HUES64 (cell line): ENCODE results near the gene AQP7.

Source experiments
- H3K27ac ChIP-seq: 2 replicates; pipeline ENCODE4 v1.7.0; 2013; ENCODE audit warnings: low read depth, low read length, inconsistent platforms
- H3K27me3 ChIP-seq: 2 replicates; pipeline ENCODE4 v1.6.1; 2013; ENCODE audit warnings: mild to moderate bottlenecking, low read length; ENCODE audit not compliant: insufficient read depth
- H3K36me3 ChIP-seq: 2 replicates; pipeline ENCODE4 v1.6.1; 2013; ENCODE audit warnings: mild to moderate bottlenecking, low read length; ENCODE audit not compliant: insufficient read depth
- H3K4me1 ChIP-seq: 2 replicates; pipeline ENCODE4 v1.6.1; 2013; ENCODE audit warnings: mild to moderate bottlenecking, low read length, moderate library complexity; ENCODE audit not compliant: insufficient read depth
- H3K4me3 ChIP-seq: 2 replicates; pipeline ENCODE4 v1.5.1; 2013; ENCODE audit warnings: mild to moderate bottlenecking, low read length, moderate library complexity
- H3K9ac ChIP-seq: 2 replicates; pipeline ENCODE4 v1.6.1; 2013; ENCODE audit warnings: mild to moderate bottlenecking, low read depth, low read length
- H3K9me3 ChIP-seq: 2 replicates; pipeline ENCODE4 v1.6.1; 2013; ENCODE audit warnings: low read depth, low read length; ENCODE audit not compliant: insufficient read depth
- WGBS: fragments of 150-250, 120-280 bp; methylation state at CpG from one replicate; pipeline ENCODE4 v1.1.7; 2013; ENCODE audit warnings: missing lambda C conversion rate; 5-methylcytosine and 5-hydroxymethylcytosine counted together

The AQP7 gene

DNA sequence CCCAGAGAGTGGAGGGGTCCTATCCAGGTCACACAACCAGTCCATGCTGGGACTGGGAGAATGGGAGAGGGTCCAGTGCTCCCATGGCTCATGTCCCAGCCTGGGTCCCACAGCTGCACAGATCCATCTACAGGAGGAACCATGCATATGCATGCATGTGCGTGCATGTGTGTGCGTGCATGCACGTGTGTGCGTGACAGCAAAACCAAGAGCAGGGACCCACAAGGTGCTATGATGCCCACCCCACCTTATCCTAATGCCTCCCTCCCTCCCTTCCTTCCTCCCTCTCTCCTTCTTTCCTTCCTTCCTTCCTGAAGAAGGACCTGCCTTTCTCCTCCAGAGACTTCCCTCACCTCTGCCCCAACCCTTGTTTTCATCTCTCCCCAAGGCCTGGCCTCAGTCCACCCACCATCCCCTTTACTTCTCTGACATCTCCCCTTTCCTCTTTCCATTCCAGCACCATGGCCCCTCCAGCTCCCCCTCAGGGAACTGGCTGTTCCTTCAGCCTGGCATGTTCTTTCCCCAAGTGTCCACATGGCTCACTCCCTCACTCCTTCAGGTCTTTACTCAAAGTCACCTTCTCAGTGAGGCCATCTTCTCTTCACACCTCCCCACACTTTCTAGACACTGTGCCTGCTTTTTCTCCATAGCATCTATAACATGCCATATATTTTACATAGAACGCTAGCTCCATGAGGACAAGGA lies 21.8 kb downstream of the AQP7 start:
- H3K4me1 ChIP-seq: peaks cover 13% of the 10 kb centered on the region
- H3K4me3 ChIP-seq: no peak overlapping the region
- H3K36me3 ChIP-seq: no peaks in the 10 kb centered on the region
- WGBS: 95% methylated on average over 5 of the region's 5 CpGs
- no peak overlapping the region for H3K9ac ChIP-seq
- H3K27ac ChIP-seq: peak overlapping the region; percentile 80
- H3K9me3 ChIP-seq: no peaks in the 10 kb centered on the region
- no peaks in the 10 kb centered on the region for H3K27me3 ChIP-seq

DNA sequence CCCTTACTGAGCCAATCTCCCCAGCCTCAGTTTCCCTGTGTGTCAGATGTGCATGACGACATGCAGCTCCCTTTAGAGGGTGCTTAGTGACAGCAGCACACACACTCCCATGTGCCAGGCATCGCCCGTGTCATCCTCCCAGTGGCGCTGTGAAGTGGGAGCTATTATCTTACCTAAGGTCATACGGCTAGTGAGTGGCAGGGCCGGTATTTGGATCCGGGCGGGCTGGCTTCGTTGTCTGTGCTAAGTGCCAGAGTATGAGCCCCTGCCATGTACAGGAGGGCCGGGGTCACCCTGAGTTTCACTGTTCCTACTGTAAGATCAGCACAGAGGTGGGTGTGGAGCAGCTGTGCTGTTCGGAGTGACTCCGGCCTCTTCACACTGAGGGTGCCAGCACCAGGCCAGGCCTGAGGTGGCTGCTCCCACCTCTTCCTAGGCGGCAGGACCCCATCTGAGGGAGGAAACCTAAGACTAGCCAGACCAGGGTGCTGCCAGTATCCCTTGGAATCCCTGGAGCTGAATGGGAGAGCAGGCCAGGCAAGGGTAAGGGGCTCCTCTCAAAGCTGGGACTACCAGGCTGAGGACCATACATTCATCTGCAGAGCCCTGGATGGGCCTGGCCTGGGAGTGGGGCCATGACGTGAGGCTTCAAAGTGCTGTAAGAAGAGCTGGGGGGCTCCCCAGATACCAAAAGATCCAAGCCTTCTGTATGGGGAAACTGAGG lies 22.5 kb downstream of the AQP7 start:
- 96% methylated on average over 14 of the region's 14 CpGs for WGBS

DNA sequence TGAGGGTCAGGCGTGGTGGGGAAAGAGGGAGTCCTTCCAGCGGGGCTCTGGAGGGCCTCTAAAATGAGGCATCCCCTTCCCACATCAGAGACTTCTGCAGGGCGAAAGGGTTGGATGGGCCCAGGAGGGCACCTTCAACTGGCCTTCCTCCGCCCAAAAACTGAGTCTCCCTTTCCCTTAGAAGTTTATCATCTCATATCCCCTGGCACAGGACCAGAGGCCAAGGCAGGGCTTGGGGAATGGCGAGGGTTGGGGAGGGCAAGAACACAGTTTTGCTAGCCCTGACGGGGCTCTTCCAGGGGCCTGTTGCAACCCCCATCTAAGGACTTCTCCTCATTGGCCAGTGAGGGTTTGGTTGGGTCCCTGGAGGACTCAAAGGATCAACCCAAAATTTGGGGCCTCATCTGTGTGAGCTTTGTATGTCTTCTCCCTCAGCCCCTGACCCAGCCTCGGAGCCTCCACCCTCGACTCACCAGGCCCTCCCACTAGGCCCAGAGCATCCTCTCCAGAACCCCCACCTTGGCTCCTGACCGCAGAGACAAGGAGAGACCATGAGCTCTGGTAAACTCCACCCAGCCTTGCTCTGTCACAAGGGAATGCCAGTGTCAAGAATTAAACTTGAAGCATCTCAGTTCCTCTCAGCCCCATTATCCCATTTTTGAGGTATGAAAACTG lies 24.1 kb downstream of the AQP7 start:
- H3K9me3 ChIP-seq: no peaks in the 10 kb centered on the region
- WGBS: 92% methylated on average over 8 of the region's 9 CpGs

More for the DNA sequence above, 22.5 kb downstream of the AQP7 start:
- Histone ChIP-seq H3K4me3 (no peak overlapping the region), H3K36me3 (no peaks in the 10 kb centered on the region), H3K9ac (no peak overlapping the region), H3K27ac (no peak overlapping the region), H3K27me3 (no peaks in the 10 kb centered on the region), H3K9me3 (no peaks in the 10 kb centered on the region), H3K4me1 (peaks cover 17% of the 10 kb centered on the region)

DNA sequence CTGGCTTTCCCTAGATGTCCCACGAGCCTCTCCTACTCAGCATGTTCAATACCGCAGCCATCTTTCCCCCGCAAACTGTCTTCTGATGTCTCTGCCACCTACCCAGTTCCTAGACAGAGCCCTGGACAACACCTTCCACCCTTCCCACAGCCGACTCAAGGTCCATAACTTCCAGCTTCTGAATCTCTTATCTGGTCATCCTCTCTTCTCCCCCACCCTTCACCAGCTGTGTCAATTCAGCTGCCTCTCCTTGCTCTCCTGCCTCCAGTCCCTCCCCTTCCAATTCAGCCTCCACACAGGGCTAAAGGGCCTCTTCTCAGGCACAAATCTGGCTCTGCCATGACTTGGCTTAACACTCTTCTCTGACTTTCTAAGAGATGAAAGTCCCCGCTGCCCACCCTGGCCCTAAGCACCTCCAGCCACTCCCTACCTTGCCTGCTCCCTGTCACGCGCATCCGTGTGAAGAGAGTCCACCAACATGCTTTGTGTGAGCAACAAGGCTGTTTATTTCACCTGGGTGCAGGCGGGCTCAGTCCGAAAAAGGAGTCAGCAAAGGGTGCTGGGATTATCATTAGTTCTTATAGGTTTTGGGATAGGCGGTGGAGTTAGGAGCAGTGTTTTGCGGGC lies 25.2 kb downstream of the AQP7 start:
- 95% methylated on average over 12 of the region's 12 CpGs for WGBS
- Histone ChIP-seq H3K27ac (no peak overlapping the region), H3K4me3 (no peak overlapping the region), H3K9ac (no peak overlapping the region), H3K9me3 (no peaks in the 10 kb centered on the region), H3K27me3 (no peaks in the 10 kb centered on the region), H3K36me3 (no peaks in the 10 kb centered on the region), H3K4me1 (peaks cover 22% of the 10 kb centered on the region)

More for the DNA sequence above, 24.1 kb downstream of the AQP7 start:
- no peaks in the 10 kb centered on the region for H3K27me3 ChIP-seq
- peaks cover 22% of the 10 kb centered on the region for H3K4me1 ChIP-seq
- no peaks in the 10 kb centered on the region for H3K36me3 ChIP-seq
- H3K27ac ChIP-seq: no peak overlapping the region
- no peak overlapping the region for H3K4me3 ChIP-seq
- H3K9ac ChIP-seq: no peak overlapping the region

DNA sequence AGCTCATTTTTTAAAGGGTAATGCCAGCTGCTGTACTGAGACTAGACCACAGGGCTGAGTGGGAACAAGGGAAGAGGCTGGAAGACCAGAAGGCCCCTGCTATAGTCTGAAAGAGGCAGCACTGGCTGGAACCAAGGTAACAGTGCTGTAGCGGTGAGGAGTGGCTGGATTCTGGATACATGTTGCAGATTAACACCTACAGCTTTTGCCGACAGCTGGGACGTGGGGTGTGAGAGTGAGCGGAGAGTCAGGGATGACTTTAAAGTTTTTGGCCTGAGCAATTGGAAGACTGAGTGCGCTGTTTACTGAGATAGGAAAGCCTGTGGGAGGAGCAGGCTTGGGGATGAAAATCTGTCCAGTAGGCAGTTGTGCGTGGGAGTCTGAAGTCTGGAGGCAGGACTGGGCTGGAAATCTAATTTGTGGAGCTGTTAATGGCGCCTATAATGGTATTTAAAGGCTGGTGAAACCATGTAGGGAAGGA lies 26.5 kb downstream of the AQP7 start:
- H3K27me3 ChIP-seq: no peaks in the 10 kb centered on the region
- no peaks in the 10 kb centered on the region for H3K9me3 ChIP-seq
- H3K36me3 ChIP-seq: peaks cover 7% of the 10 kb centered on the region; the same call in 1 of the 2 replicates
- H3K27ac ChIP-seq: peak overlapping the region; percentile 10; the same call in 1 of the 2 replicates
- H3K9ac ChIP-seq: no peak overlapping the region
- peaks cover 16% of the 10 kb centered on the region for H3K4me1 ChIP-seq
- no peak overlapping the region for H3K4me3 ChIP-seq
- 92% methylated on average over 7 of the region's 7 CpGs for WGBS

DNA sequence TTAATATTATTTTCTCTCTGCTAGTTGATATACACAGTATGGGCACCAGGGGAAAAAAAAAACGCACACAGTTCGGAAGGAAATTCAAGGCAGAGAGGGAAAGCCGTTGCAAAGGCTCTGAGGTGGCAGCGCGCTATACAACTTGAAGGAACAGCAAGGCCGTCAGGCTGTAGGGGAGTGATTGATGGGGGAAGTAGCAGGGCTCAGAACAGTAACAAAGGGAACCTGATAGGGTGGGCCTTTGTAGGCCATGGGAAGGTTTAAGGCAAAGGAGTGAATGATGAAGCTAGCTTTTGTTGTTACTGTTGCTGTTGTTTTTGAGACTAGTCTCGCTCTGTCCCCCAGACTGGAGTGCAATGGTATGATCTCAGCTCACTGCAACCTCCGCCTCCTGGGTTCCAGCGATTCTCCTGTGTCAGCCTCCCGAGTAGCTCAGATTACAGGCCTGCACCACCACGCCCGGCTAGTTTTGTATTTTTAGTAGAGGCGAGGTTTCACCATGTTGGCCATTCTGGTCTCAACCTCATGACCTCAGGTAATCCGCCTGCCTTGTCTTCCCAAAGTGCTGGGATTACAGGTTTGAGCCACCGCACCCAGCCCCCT lies 27.0 kb downstream of the AQP7 start:
- no peaks in the 10 kb centered on the region for H3K9me3 ChIP-seq
- peaks cover 13% of the 10 kb centered on the region; the same call in 1 of the 2 replicates for H3K4me1 ChIP-seq
- H3K9ac ChIP-seq: peak overlapping the region; percentile 69
- WGBS: 51% methylated on average over 15 of the region's 15 CpGs
- peak overlapping the region; percentile 35 for H3K4me3 ChIP-seq
- peaks cover 12% of the 10 kb centered on the region for H3K36me3 ChIP-seq
- H3K27me3 ChIP-seq: no peaks in the 10 kb centered on the region
- peak overlapping the region; percentile 53 for H3K27ac ChIP-seq

DNA sequence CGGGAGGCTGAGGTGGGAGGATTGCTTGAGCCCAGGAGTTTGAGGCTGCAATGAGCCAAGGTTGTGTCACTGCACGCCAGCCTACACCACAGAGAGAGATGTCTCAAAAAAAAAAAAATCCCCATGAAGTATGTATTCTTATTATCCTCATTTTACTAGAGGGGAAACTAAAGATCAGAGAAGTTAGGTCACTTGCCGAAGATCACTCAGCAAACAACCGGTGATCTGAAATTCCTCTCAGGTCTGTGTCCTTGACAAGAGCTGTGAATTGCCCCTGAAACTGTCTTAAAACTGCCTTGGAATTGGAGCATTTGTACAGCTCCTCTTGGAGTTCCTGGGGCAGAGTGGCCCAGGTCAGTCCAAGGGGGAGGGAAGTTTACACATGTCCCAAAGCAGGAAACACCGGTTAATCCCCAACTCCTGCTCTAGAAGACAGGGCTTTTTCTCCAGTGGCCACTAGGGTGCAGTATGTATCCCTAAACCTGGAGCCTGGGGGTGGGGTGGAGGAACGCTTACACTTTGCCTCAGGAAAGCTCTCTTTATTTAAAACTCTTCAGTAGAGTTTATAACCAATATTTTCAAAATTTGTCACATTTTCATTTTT lies 27.6 kb downstream of the AQP7 start:
- H3K9me3 ChIP-seq: no peaks in the 10 kb centered on the region
- H3K27ac ChIP-seq: peak overlapping the region; percentile 53; the same call in 1 of the 2 replicates
- peaks cover 19% of the 10 kb centered on the region for H3K36me3 ChIP-seq
- no peaks in the 10 kb centered on the region for H3K27me3 ChIP-seq
- peak overlapping the region; percentile 69; the same call in 1 of the 2 replicates for H3K9ac ChIP-seq
- WGBS: 70% methylated on average over 4 of the region's 6 CpGs
- peak overlapping the region; percentile 35 for H3K4me3 ChIP-seq
- peaks cover 13% of the 10 kb centered on the region; the same call in 1 of the 2 replicates for H3K4me1 ChIP-seq

DNA sequence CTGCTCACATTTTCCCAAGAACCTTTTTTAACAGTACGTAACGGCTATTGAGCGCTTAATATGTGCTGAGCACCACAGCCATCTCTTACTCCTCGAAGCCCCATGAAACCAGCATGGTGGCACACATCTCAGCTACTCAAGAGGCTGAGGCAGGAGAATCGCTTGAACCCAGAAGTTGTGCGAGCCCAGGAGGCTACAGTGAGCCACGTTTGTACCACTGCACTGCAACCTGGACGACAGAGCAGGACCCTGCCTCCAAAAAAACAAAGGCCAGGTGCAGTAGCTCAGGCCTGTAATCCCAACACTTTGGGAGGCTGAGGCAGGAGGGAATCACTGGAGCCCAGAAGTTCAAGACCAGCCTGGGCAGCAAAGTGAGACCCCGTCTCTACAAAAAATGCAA lies 28.2 kb downstream of the AQP7 start:
- Histone ChIP-seq H3K4me3 (no peak overlapping the region), H3K27ac (no peak overlapping the region), H3K9me3 (no peaks in the 10 kb centered on the region), H3K4me1 (peaks cover 13% of the 10 kb centered on the region; the same call in 1 of the 2 replicates), H3K9ac (no peak overlapping the region), H3K27me3 (no peaks in the 10 kb centered on the region), H3K36me3 (peaks cover 23% of the 10 kb centered on the region)
- 89% methylated on average over 9 of the region's 9 CpGs for WGBS

DNA sequence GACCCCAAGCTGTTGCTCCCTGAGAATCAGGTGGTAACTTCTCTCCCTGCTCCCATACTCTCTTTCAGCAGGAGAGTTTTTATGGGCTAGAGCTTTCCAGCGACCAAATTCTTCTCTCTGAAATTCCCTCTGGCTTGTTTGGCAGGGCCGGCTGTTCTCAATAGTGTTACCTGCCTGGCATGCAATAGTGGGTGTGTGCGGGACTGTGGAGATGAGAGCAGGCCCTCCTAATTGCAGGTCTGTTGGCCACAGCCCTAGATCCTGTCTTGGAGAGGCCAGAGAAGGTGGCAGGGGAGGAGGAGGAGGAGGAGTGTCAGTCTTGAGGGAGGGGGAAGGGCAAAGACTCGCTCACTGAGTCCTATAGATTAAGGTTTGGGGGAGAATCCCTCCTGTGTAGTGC lies 29.5 kb downstream of the AQP7 start:
- no peak overlapping the region for H3K9ac ChIP-seq
- H3K36me3 ChIP-seq: peaks cover 31% of the 10 kb centered on the region
- H3K4me1 ChIP-seq: peaks cover 13% of the 10 kb centered on the region; the same call in 1 of the 2 replicates
- H3K27ac ChIP-seq: no peak overlapping the region
- 88% methylated on average over 4 of the region's 4 CpGs for WGBS
- no peaks in the 10 kb centered on the region for H3K27me3 ChIP-seq
- H3K4me3 ChIP-seq: no peak overlapping the region
- H3K9me3 ChIP-seq: no peaks in the 10 kb centered on the region

DNA sequence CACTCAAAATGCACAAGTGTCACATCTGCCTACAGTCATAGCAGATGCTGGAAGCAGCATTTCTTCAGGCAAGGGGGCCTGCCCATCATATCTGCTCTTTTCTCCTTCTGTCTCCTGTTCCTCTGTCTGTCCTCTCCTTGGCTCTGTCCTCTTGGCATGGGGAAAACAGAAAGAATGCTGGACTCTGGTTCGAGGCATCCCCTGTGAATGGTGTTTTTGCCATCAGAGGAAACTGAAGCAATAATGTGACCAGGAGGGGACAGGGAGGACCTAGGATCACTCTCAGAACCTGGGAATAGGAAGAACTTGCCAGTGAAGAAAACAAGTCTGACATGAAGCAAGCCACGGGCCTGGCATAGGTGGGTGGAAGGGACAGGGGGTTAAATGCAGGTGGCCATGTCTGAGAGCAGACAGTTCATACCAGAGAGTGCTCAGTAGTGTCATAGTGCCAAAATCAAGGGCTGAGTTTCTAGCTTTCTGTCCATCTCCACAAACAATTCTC lies 35.3 kb downstream of the AQP7 start:
- no peaks in the 10 kb centered on the region for H3K27me3 ChIP-seq
- H3K27ac ChIP-seq: no peak overlapping the region
- no peaks in the 10 kb centered on the region for H3K9me3 ChIP-seq
- H3K36me3 ChIP-seq: peaks cover 63% of the 10 kb centered on the region
- H3K4me3 ChIP-seq: no peak overlapping the region
- 96% methylated on average over 2 of the region's 2 CpGs for WGBS
- no peaks in the 10 kb centered on the region for H3K4me1 ChIP-seq
- H3K9ac ChIP-seq: no peak overlapping the region
